Superior temporal gyrus (tissue), 1 donor: ENCODE data around the gene OSBP2.

Source experiments
- DNase-seq: peaks from one replicate; pipeline ENCODE4 v3.0.0-alpha.2; 2016; ENCODE audit errors: extremely low spot score

Gene OSBP2

DNA sequence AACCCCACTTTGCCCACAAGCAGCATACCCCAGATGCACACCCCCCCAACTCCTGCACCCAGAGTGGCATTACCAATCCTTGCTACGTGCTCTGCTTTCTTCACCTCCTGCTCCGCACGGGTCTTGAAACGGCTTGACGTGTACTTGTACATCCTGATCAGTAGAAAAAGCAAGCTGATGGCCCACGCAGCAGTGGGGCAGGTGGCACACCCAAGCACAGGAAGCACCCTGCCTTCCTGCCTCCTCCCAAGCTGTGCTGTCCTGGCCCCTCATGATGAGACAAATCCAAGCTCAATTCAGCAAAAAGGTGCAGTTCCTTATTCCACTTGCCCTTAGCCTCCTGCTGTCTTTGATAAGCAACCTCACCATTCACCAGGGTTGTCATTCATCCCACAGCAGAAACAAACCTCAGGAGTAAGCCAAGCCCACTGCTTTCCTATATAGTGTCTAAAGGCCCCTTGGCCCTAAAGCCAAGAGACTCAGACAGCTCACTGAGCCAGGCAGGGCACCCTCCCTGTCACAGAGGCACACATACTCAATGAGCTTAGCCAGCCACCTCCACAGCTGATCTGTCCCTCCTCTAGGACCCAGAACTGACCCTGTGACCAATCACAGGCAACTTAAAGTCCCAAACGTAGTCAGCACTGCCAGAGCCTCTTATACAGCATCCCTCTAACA lies 246.2 kb downstream of the OSBP2 start:
- no peak for DNase-seq

- DNase-seq: no peak
Observed at GRCh38 chr22:30941363-30941740, 246.7 kb downstream of the OSBP2 start.

DNA sequence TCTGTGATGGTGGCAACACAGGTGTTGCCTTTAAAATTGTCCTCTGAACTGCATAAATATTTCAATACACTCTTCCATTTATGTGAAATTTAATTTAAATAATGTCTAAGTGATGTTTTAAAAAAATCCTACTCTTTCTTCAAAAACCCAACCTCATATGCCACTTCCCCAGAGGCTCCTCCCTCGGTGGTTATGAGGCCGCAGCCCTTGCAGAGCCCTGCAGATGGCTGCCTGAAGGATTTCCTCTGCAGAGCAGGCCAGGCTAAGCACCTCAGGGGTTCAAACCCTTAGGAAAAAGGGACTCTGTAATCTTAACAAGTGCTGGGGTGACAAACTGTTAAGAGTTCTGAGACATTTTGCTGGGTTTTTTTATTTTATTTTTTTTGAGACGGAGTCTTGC lies 248.7 kb downstream of the OSBP2 start:
- no peak for DNase-seq

DNA sequence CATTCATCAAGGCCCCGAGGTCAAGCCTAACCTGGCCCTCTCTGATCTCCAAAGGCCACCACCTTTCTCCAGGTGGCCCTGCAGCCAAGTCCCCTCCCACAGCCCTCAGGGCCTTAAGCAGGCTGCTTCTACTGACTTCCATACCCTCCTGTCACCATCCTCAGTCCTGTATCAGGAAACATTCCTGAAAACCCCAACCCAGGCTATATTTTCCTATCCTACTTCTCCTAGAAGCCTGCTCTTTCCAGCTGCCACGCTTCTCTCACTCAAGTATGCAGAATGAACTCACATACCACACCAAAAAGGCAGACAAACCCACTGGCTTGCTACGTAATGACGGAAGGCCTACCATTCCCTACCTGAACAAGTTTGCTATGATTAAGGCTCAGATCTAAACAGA lies 250.3 kb downstream of the OSBP2 start:
- DNase-seq: no peak

- no peak for DNase-seq
Observed at GRCh38 chr22:30945653-30946052, 251.0 kb downstream of the OSBP2 start.

DNA sequence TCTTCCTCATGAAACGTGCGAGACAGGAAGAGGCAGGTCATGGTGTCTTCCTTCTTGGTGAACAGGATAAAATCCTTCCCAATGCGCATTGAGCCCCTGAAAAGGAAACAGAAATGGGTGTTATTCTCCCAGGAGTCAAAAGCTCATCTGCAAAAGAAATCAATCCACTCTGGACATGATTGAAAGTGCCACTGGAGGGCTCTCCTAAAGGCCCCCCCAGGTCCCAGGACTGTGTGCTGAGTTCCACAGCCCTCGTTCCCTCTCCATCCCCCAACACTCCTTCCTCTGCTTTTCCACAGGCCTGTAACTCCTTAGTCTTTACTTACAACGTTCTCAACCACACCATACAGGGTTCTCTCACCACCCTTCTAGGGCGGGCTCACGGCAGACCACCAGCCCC lies 251.7 kb downstream of the OSBP2 start:
- DNase-seq: no peak

- DNase-seq: peak; percentile 68
Observed at GRCh38 chr22:30947173-30947815, 252.6 kb downstream of the OSBP2 start.

DNA sequence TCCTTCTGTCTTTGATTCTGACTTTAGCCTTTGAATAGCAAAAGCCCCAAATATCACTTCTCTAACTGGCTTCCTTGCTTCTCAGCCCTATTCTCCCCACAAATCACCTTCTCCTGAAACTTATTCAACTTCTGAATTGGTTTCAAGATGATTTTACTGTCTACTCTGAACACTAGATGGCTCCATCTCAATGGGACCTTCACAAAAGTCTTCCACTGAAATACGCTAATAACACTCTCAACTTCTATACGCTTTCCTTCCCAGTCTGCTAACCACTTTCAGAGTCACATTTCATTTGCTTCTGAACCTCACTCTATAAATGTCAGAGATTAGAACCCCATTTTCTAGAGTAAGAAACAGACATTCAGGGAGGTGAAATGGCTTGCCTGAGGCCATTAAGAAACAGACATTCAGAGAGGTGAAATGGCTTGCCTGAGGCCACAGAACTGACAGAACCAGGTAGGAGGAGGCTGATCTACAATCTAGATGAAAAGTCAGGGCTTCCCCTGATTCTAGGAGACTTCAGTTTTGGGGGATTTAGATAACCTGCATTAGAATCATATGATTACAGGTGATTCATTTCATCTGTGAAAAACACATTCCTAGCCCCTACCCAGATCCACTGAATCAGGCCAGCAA lies 253.3 kb downstream of the OSBP2 start:
- DNase-seq: peak; percentile 86

DNA sequence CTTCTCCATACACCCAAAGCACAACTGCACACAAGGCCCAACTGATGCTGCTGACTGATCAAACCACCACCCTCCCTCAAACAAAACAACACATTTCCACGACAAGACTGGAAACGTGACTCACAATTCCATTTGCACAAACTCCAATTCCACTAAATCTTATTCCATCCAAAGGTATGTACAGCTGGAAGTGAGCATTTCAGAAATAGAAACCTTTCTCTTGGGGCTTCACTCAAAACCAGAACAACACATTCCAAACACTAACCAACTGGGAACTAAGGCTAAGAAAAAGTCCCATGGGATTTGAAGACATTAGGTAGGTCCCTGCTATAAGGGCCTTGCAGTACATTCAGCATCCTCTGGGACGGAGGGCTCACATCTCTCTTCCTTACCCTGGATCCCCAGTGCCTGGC lies 254.3 kb downstream of the OSBP2 start:
- no peak for DNase-seq

DNA sequence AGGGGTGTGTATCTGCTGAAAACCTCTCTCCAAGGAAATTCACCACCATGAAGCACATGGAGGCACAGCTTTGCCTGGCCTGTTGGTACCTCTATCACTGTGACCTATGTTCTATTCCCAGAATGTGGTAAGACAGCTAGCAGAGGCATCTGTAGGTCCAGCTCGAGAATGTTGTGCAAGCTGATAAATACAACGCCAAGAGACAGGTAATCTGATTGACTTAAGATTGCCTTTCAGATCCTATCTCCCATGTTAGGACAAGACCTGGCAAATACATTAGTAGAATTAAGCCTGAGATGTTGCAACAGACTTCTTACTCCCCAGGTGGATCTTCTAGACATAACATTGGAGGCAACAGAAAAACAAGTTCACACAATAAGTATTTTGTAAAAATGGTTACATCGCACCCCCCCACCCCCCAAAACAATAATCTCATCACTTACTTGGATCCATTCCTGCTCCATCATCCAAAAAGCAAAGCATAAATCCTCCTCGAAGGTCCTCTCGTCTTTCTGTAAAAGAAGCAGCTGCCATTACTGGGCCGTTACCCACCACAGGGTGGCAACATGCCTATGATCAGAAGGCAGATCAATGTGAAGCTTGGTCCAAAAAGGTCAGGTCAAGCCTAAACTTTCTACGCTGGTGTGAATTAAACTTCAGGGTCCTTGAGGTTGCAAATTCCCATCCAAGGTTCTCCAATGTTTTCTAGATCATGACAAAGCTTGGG lies 255.4 kb downstream of the OSBP2 start:
- DNase-seq: no peak

GRCh38 chr22:30953206-30953605 lies 258.5 kb downstream of the OSBP2 start:
- DNase-seq: no peak

- DNase-seq: no peak
Observed at GRCh38 chr22:30955153-30955552, 260.5 kb downstream of the OSBP2 start.
